ENCODE measurements around the gene C18orf63. TPM values are rescaled to one million over a fixed set of nuclear protein-coding genes. Genes with fewer than 3 reads are reported as not detected.

The C18orf63 gene
- total RNA-seq, 1 donor from 2014 or later = not detected

DNA sequence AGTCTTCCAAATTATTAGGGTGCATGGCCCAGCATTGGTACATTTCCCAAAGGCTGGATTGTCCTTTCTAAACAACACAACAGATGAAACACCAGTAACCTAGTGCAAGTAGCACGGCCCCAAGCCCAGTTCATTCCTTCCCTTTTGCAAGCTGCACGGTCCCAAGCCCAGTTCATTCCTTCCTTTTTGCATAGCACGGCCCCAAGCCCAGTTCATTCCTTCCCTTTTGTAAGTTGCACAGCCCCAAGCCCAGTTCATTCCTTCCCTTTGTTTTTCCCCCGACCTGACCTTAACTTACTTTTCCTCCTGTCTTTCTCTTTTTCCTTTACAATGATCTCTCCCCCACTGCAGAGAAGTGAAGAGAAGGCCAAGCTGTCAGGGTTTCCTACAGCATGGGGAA lies 60.9 kb downstream of the C18orf63 start:
- no peak for ATAC-seq (ENCODE audit: low read depth)
- Mint-ChIP-seq H3K9me3 (no peaks in the 10 kb centered on the region), H3K36me3 (ENCODE audit: low read depth) (no peaks in the 10 kb centered on the region), H3K27me3 (peaks cover 2% of the 10 kb centered on the region), H3K27ac (no peak overlapping the region), H3K4me3 (no peak overlapping the region), H3K4me1 (peaks cover 6% of the 10 kb centered on the region)
- ChIA-PET POLR2A (no interaction called here), CTCF (no interaction called here)
- intact Hi-C loops (cut with micrococcal nuclease) = no loop called here
- TF ChIP-seq, protein P1, sequence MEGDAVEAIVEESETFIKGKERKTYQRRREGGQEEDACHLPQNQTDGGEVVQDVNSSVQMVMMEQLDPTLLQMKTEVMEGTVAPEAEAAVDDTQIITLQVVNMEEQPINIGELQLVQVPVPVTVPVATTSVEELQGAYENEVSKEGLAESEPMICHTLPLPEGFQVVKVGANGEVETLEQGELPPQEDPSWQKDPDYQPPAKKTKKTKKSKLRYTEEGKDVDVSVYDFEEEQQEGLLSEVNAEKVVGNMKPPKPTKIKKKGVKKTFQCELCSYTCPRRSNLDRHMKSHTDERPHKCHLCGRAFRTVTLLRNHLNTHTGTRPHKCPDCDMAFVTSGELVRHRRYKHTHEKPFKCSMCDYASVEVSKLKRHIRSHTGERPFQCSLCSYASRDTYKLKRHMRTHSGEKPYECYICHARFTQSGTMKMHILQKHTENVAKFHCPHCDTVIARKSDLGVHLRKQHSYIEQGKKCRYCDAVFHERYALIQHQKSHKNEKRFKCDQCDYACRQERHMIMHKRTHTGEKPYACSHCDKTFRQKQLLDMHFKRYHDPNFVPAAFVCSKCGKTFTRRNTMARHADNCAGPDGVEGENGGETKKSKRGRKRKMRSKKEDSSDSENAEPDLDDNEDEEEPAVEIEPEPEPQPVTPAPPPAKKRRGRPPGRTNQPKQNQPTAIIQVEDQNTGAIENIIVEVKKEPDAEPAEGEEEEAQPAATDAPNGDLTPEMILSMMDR (IDR thresholded peaks at IDR 0.05) = no peak
- DNase-seq = no peak

DNA sequence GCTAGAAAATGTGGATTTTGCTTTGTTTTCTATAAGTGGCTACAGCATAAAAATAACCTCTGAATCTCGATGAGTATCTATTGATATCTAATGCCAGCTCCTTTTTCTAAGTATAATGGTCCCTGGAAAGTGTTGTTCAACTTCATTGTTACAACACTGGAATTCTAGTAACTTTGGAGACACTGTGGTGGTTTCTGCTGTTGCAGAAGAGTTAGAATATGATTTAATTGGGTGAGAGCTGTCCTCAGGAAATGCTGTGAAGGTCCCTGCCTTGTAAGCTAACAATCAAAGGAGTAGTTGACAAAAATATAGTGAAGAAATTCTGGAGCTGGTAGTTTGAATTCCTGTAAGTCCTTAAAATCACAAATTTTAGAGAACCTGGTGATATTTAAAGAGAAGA lies 62.1 kb downstream of the C18orf63 start:
- CTCF ChIA-PET = interaction anchor here (1.0 to 1.1 kb wide), 2 partner anchors 116 to 174 kb away, joined by 3 read pairs; no protein-coding TSS in a partner anchor
- H3K9me3 Mint-ChIP-seq = no peaks in the 10 kb centered on the region
- POLR2A ChIA-PET = no interaction called here
- H3K4me1 Mint-ChIP-seq = peaks cover 6% of the 10 kb centered on the region
- no peak overlapping the region for H3K4me3 Mint-ChIP-seq
- no peak for DNase-seq
- H3K27me3 Mint-ChIP-seq = peaks cover 3% of the 10 kb centered on the region
- intact Hi-C loops (cut with micrococcal nuclease) = no loop called here
- TF ChIP-seq, protein P1 (IDR thresholded peaks at IDR 0.05) = no peak
- ATAC-seq (ENCODE audit: low read depth) = no peak
- H3K36me3 Mint-ChIP-seq (ENCODE audit: low read depth) = no peaks in the 10 kb centered on the region
- no peak overlapping the region for H3K27ac Mint-ChIP-seq

DNA sequence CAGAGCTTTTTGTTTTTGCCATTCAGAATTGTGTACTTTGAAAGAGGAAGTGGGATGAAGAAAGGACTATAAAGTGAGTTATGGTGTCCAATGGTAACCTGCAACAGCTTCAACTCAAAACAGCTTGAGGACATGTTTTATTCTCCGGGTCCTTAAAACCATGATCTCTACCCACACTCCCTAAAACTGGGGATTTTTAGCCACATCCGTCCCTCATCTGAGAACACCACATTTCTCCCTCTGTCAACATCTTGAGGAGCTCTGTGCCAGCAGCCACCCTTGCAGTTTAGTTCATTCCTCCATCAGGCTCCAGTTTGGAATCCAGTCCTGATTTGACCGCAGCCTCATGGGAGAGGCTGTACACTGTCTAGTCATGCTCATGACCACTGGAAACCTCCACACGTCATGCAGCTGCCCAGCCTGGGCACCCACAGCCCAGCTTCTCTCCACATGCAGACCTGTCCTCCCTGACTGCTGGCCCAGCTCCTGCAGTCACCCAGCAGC lies 62.6 kb downstream of the C18orf63 start:
- intact Hi-C loops (cut with micrococcal nuclease) = no loop called here
- peaks cover 6% of the 10 kb centered on the region for H3K4me1 Mint-ChIP-seq

DNA sequence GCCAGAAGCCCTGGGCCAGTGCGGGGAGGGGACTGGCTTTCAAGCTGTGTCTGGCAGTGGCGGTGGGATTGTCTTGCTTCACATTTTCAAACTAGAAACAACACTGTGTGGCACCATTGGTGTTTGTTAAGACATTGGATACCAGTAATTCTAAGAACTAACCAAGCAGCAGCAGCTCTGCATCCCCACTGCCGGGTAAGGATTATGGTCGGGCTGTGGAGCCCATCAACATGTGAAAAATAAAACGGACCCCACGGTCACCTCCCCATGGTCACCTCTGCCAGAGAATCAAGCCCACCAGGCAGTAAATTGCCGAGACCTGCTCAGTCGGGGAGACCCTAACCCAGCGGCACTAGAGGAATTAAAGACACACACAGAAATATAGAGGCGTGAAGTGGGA lies 65.3 kb downstream of the C18orf63 start:
- POLR2A ChIA-PET = no interaction called here
- Mint-ChIP-seq H3K4me1 (peaks cover 6% of the 10 kb centered on the region), H3K36me3 (ENCODE audit: low read depth) (no peaks in the 10 kb centered on the region), H3K9me3 (no peaks in the 10 kb centered on the region), H3K4me3 (no peak overlapping the region), H3K27me3 (peaks cover 3% of the 10 kb centered on the region), H3K27ac (no peak overlapping the region)
- TF ChIP-seq, protein P1 (IDR thresholded peaks at IDR 0.05) = no peak
- ATAC-seq (ENCODE audit: low read depth) (no peak), DNase-seq (no peak)
- intact Hi-C loops (cut with micrococcal nuclease) = no loop called here
- CTCF ChIA-PET = no interaction called here

More for the DNA sequence above, 62.6 kb downstream of the C18orf63 start:
- ChIA-PET CTCF (interaction anchor here (1.0 to 1.1 kb wide), 2 partner anchors 116 to 174 kb away, joined by 3 read pairs; no protein-coding TSS in a partner anchor), POLR2A (no interaction called here)
- H3K4me3 Mint-ChIP-seq = no peak overlapping the region
- no peak overlapping the region for H3K27ac Mint-ChIP-seq
- H3K36me3 Mint-ChIP-seq (ENCODE audit: low read depth) = no peaks in the 10 kb centered on the region
- no peak for DNase-seq
- TF ChIP-seq, protein P1 (IDR thresholded peaks at IDR 0.05) = no peak
- H3K9me3 Mint-ChIP-seq = no peaks in the 10 kb centered on the region
- no peak for ATAC-seq (ENCODE audit: low read depth)
- H3K27me3 Mint-ChIP-seq = peaks cover 3% of the 10 kb centered on the region

DNA sequence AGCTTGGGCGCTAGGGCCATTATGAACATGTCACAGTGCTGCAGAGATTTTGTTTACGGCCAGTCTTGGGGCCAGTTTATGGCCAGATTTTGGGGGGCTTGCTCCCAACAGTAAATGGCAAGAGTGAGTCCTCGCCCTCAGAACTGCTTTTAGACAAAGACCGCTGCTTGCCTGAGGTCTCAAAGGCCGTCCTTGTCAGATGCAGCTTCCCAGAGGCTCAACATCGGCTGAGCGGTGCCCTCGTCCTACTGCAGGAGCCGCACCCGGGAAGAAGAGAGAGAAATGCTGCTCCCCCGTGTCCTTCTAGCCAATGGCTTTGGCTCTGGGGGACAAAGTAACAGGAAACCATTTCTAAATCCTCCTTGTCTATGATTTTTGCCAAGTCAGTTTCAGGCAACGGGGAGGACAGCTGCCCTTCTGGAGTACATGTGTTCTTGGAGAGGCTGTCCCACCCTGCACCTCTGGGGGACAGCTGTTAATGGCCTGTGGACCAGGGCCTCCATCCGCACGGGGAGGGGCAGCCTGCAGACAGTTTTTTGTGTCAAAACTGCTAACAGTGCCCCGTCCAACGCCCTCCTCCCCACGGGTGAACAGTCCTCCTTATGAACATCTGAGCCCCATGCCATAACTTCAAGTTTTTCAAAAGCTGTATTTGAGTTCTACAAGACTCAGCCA lies 66.1 kb downstream of the C18orf63 start:
- Mint-ChIP-seq H3K9me3 (no peaks in the 10 kb centered on the region), H3K27ac (no peak overlapping the region), H3K36me3 (ENCODE audit: low read depth) (no peaks in the 10 kb centered on the region), H3K4me3 (no peak overlapping the region), H3K27me3 (peaks cover 4% of the 10 kb centered on the region), H3K4me1 (peaks cover 6% of the 10 kb centered on the region)
- ATAC-seq (ENCODE audit: low read depth) (no peak), DNase-seq (no peak)
- intact Hi-C loops (cut with micrococcal nuclease) = no loop called here
- POLR2A ChIA-PET = no interaction called here
- CTCF ChIA-PET = no interaction called here
- TF ChIP-seq, protein P1 (IDR thresholded peaks at IDR 0.05) = no peak

Measured in activated B cell treated with CpG ODN at 0.5 μM for 24 hours (primary cell).